ENCODE measurements around the gene PSTPIP1.
A peak's percentile ranks its signal among the peaks of the same experiment; 100 is the strongest.

DNA sequence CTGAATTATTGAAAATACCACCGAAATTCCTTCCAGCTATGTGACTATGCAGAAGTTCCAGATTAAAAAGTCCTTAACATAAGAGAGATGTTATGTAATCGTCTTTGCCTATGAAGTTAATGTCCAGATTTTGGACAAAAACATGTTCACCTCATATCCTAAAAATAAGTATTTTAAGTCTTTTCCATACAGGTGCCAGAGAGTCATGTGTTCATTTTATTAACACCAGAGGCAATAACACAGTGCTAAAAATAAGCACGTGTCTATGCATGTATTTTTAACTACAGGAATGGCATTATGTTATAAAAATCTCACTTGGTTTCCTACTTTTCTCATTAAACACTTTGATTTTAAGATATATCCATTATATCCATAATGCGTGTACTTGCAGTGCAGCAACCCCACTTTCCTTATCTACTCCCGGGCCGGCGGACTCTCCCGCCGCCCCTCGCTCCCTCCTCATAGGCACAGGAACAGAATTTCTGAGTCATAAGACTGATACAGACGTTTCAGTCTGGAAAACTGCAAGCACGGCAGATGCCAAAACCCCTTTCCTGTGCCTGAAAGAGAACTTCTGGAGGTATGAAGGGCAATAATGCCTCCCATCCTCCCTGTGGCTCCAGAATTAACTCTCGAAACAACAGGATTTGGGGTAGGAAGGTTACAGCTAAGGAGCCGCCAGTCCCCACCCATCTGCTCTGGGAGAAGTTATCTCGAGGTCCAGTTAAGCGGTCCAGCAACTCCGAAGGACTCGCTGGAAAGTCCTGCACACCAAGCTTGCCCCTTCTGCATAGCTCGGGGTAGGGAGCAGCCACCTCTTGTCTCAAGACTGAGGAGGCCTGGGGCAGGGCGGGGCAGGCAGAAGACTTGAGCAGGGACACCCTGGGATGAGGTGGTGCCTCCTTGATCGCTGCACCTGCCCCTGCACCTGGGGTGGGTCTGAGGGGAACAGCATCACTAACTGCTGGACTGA, 22.3 kb upstream of the PSTPIP1 start:
- TF ChIP-seq, protein P1, sequence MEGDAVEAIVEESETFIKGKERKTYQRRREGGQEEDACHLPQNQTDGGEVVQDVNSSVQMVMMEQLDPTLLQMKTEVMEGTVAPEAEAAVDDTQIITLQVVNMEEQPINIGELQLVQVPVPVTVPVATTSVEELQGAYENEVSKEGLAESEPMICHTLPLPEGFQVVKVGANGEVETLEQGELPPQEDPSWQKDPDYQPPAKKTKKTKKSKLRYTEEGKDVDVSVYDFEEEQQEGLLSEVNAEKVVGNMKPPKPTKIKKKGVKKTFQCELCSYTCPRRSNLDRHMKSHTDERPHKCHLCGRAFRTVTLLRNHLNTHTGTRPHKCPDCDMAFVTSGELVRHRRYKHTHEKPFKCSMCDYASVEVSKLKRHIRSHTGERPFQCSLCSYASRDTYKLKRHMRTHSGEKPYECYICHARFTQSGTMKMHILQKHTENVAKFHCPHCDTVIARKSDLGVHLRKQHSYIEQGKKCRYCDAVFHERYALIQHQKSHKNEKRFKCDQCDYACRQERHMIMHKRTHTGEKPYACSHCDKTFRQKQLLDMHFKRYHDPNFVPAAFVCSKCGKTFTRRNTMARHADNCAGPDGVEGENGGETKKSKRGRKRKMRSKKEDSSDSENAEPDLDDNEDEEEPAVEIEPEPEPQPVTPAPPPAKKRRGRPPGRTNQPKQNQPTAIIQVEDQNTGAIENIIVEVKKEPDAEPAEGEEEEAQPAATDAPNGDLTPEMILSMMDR (IDR thresholded peaks at IDR 0.05): no peak
- peak in 1 of 2 donors; percentile 27 for TF ChIP-seq POLR2AphosphoS5 (IDR thresholded peaks at IDR 0.05)
